ENCODE data around the gene ITGB5.

DNA sequence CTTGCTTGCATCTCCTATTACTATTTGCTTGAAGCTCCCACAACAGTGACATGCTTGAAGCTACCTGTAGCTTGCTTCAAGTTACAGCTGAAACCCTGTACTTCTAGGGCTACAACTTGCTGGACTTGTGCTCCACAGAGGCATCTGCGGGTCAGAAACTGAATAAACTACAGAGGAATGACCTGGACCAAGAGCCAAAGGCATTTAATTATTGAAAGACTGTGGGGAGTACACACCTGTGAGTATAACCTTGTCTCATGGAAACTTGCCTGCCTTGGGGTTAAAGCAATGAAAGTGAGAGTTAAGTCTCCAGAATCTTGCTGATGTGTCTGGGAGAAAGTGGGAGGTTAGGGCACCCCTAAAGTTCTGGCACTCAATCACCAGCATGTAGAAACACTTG lies 87.1 kb downstream of the ITGB5 start:
- no peak for TF ChIP-seq POLR2AphosphoS5 (IDR thresholded peaks at IDR 0.05)
- TF ChIP-seq, protein P1, sequence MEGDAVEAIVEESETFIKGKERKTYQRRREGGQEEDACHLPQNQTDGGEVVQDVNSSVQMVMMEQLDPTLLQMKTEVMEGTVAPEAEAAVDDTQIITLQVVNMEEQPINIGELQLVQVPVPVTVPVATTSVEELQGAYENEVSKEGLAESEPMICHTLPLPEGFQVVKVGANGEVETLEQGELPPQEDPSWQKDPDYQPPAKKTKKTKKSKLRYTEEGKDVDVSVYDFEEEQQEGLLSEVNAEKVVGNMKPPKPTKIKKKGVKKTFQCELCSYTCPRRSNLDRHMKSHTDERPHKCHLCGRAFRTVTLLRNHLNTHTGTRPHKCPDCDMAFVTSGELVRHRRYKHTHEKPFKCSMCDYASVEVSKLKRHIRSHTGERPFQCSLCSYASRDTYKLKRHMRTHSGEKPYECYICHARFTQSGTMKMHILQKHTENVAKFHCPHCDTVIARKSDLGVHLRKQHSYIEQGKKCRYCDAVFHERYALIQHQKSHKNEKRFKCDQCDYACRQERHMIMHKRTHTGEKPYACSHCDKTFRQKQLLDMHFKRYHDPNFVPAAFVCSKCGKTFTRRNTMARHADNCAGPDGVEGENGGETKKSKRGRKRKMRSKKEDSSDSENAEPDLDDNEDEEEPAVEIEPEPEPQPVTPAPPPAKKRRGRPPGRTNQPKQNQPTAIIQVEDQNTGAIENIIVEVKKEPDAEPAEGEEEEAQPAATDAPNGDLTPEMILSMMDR (IDR thresholded peaks at IDR 0.05): no peak
- no peak for TF ChIP-seq POLR2A (IDR thresholded peaks at IDR 0.05)

Data from suprapubic skin (tissue), 4 donors.